Testis (tissue), 5 donors: ENCODE data around the gene SULT2A1. TPM values are rescaled to one million over a fixed set of nuclear protein-coding genes. Genes with fewer than 3 reads are reported as not detected.
"Not testable (repeated sequence)": the region's sequence is repeated elsewhere in the genome, so short reads cannot be mapped to it uniquely, and the experiment has no call there.

Experiments
- DNase-seq: peaks from one replicate; pipeline ENCODE4 v3.0.0-alpha.2; 2019
- H3K27ac ChIP-seq, 2 donors: fragments of 200-600 bp; sonication (generic); one replicate each; pipeline ENCODE4 v1.5.1; 2019
- H3K27me3 ChIP-seq: fragments of 200-600 bp; sonication (generic); one replicate; pipeline ENCODE4 v1.5.1; 2019
- H3K36me3 ChIP-seq: fragments of 200-600 bp; sonication (generic); one replicate; pipeline ENCODE4 v1.5.1; 2017; ENCODE audit warnings: low read depth; ENCODE audit errors: missing control alignments
- H3K4me1 ChIP-seq: fragments of 200-600 bp; sonication (generic); one replicate; pipeline ENCODE4 v1.5.1; 2019
- H3K4me3 ChIP-seq, 2 donors: fragments of 200-600 bp; sonication (generic); one replicate each; pipeline ENCODE4 v1.5.1; 2017 to 2019
- H3K9me3 ChIP-seq: fragments of 200-600 bp; sonication (generic); one replicate; pipeline ENCODE4 v1.5.1; 2017
- POLR2A ChIP-seq: fragments of 450-650 bp; IDR thresholded peaks from one replicate; pipeline ENCODE4 v1.6.1; 2017; ENCODE audit warnings: antibody characterized with exemption, mild to moderate bottlenecking, moderate library complexity
- WGBS, 2 donors: methylation state at CpG; one replicate each; pipeline ENCODE4 v1.1.5; 2018; 5-methylcytosine and 5-hydroxymethylcytosine counted together
- intact Hi-C: fragments of 100-400 bp; cut with DNase I; formaldehyde crosslinking; loops from one replicate; pipeline ENCODE4 v1.15.1; 2023; ENCODE audit warnings: low total_unique reads
- long read RNA-seq, 2 donors: transcript quantifications; one replicate each; lab custom pipeline, GENCODE V29; 2026
- polyA plus RNA-seq: library from polyadenylated mRNA; stranded (reverse); fragments of 350-450 nt; fragmentation: Illumina TruSeq; extraction: RNeasy Lipid Tissue Mini Kit (QIAGEN cat#74804); gene quantifications from one replicate; pipeline ENCODE4 v1.2.3, GENCODE V29; 2014; ENCODE audit warnings: low read depth, low replicate concordance; ENCODE audit not compliant: insufficient read depth
- total RNA-seq, 2 donors: library from RNA; depleted of rRNA; stranded (reverse); fragments of >200 nt; gene quantifications; one replicate each; pipeline ENCODE4 v1.2.3, GENCODE V29; 2016
- TF ChIP-seq, protein P1 (sequence below), 3 experiments: fragments of 450-650 bp in 2 of 3; fragments of 200-600 bp in 1 of 3; sonication (generic) in 1 of 3; IDR thresholded peaks; one replicate each; pipeline ENCODE4 v1.5.1; 2016 to 2019; ENCODE audit warnings: antibody characterized with exemption in 3 of 3, mild to moderate bottlenecking in 2 of 3, moderate library complexity in 1 of 3

Gene SULT2A1, protein sequence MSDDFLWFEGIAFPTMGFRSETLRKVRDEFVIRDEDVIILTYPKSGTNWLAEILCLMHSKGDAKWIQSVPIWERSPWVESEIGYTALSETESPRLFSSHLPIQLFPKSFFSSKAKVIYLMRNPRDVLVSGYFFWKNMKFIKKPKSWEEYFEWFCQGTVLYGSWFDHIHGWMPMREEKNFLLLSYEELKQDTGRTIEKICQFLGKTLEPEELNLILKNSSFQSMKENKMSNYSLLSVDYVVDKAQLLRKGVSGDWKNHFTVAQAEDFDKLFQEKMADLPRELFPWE
- total RNA-seq (1 to 10 TPM in 1 of 2 donors, under 1 TPM in 1; 0.24 to 1.2 TPM), polyA plus RNA-seq (2.3 TPM)
- long read RNA-seq, donor 1, partial matches to known transcripts, result 0 of 1 reads
- long read RNA-seq, donor 1, other reads (novel, unspliced or antisense), result 0 of 1 reads
- long read RNA-seq, donor 2, partial matches to known transcripts, result 0 of 1 reads
- long read RNA-seq, donor 2, other reads (novel, unspliced or antisense), result 0 of 1 reads

- DNase-seq, result no peak
- H3K4me3 ChIP-seq, result no peak within 1 kb of the TSS
- TF ChIP-seq, protein P1, sequence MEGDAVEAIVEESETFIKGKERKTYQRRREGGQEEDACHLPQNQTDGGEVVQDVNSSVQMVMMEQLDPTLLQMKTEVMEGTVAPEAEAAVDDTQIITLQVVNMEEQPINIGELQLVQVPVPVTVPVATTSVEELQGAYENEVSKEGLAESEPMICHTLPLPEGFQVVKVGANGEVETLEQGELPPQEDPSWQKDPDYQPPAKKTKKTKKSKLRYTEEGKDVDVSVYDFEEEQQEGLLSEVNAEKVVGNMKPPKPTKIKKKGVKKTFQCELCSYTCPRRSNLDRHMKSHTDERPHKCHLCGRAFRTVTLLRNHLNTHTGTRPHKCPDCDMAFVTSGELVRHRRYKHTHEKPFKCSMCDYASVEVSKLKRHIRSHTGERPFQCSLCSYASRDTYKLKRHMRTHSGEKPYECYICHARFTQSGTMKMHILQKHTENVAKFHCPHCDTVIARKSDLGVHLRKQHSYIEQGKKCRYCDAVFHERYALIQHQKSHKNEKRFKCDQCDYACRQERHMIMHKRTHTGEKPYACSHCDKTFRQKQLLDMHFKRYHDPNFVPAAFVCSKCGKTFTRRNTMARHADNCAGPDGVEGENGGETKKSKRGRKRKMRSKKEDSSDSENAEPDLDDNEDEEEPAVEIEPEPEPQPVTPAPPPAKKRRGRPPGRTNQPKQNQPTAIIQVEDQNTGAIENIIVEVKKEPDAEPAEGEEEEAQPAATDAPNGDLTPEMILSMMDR (IDR thresholded peaks at IDR 0.05), result no peak
- TF ChIP-seq POLR2A, result no peak
- H3K27me3 ChIP-seq, result no peaks in the 10 kb centered on the region
- H3K4me1 ChIP-seq, result peaks cover 14% of the 10 kb centered on the region
- intact Hi-C loops, result no loop called here
- H3K36me3 ChIP-seq, result no peaks in the 10 kb centered on the region
- WGBS, 2 donors, result 74 to 80% methylated on average over 12 of the region's 12 CpGs
- no peak within 1 kb of the TSS for H3K27ac ChIP-seq
- H3K9me3 ChIP-seq, result no peaks in the 10 kb centered on the region
These were observed at the start of gene SULT2A1 for GRCh38 chr19:47886010-47886559. SULT2A1 (minus strand) TSS chr19:47886315; CDS start chr19:47886257, 58 bp downstream.

- H3K27me3 ChIP-seq, H3K27ac ChIP-seq, H3K9me3 ChIP-seq, intact Hi-C loops, DNase-seq, H3K36me3 ChIP-seq, H3K4me3 ChIP-seq, H3K4me1 ChIP-seq: not testable (repeated sequence)
- WGBS, 2 donors, result no CpG with 5 or more reads among the region's 20 CpGs
These were observed 42.5 kb upstream of the SULT2A1 start for GRCh38 chr19:47928581-47928980.

DNA sequence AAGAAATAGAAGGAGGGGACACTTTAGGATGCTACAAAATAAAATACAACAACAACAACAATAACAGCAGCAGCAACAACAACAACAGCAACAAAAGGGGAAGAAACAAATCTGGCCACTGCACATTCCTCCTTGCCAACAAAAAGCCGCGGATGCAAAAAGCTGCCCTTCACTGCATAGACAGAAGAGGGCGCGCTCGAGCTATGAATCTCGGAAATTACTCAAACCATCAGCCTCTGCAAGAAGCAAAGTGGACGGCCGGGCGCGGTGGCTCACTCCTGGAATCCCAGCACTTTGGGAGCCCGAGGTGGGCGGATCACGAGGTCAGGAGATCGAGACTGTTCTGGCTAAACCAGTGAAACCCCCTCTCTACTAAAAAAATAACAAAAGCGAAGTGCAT, 34.0 kb upstream of the SULT2A1 start:
- 0 to 1% methylated on average over 10 to 13 of the region's 15 CpGs for WGBS, 2 donors
- intact Hi-C loops, H3K36me3 ChIP-seq, H3K4me1 ChIP-seq, H3K4me3 ChIP-seq, DNase-seq, H3K27ac ChIP-seq, H3K9me3 ChIP-seq, H3K27me3 ChIP-seq: not testable (repeated sequence)
- TF ChIP-seq, protein P1 (IDR thresholded peaks at IDR 0.05), result peak; percentile 22 to 65 (median 37)

- DNase-seq, result peak; percentile 11
- H3K27me3 ChIP-seq, H3K36me3 ChIP-seq, H3K9me3 ChIP-seq, intact Hi-C loops, H3K4me1 ChIP-seq, H3K27ac ChIP-seq, H3K4me3 ChIP-seq: not testable (repeated sequence)
- 63 to 76% methylated on average over 1 to 2 of the region's 2 CpGs for WGBS, 2 donors
These were observed 24.1 kb upstream of the SULT2A1 start for GRCh38 chr19:47910191-47910590.

DNA sequence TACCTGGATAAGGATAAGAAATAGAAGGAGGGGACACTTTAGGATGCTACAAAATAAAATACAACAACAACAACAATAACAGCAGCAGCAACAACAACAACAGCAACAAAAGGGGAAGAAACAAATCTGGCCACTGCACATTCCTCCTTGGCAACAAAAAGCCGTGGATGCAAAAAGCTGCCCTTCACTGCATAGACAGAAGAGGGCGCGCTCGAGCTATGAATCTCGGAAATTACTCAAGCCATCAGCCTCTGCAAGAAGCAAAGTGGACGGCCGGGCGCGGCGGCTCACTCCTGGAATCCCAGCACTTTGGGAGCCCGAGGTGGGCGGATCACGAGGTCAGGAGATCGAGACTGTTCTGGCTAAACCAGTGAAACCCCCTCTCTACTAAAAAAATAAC, 23.2 kb upstream of the SULT2A1 start:
- 0% methylated on average over 5 of the region's 14 CpGs; no CpG with 5 or more reads in 1 of the 2 donors for WGBS, 2 donors
- H3K4me3 ChIP-seq, intact Hi-C loops: not testable (repeated sequence)

More for the DNA sequence above, 23.2 kb upstream of the SULT2A1 start:
- peak; percentile 91 for DNase-seq
- not testable (repeated sequence) for H3K27me3 ChIP-seq, H3K9me3 ChIP-seq, H3K4me1 ChIP-seq, H3K36me3 ChIP-seq, H3K27ac ChIP-seq
- TF ChIP-seq, protein P1 (IDR thresholded peaks at IDR 0.05), result peak in 1 of 3 experiments; percentile 56
